HG02870 (cell line): ENCODE data around the gene SORCS2.

Experiments
- ATAC-seq: cut with Tn5 transposase; IDR thresholded peaks from one replicate; pipeline ENCODE4 v1.9.1; 2021; ENCODE audit warnings: mild to moderate bottlenecking, moderate library complexity; ENCODE audit not compliant: unreplicated experiment

The SORCS2 gene

DNA sequence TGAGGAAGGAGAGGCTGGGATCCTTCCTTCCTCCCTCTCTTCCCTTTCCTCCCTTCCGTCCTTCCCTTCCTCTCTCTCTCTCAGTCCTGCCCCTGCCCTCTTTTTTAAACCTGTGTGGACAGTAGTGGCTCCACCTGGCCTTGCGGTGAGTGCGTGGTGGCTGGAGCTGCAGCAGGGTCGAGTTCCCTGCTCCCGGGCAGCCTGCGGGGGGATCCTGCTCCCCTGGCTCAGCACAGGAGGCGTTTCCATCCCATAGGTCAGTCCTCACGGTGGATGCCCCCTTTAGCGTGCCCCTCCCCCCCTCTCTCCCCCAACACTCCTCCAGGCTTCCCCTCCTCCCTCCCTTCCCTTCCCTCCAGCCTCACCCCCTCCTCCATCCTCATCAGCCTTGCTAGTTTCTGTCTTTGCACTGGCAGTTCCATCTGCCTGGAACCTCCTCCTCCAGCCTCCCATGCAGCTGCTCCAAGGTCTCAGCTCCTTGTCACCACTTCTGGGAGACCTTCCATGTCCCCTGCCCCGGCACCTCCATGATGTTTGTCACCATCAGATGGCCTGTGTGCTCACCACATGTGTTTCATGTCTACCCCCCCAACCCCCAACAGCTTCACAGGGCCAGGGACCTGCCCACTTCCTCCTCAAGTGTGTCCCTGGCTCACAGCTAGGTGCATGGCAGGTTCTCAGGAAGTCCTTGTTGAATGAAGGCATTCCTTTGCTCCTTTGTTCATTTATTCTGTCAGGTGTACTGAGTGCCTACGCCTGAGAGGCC lies 174.0 kb downstream of the SORCS2 start:
- no peak for ATAC-seq

DNA sequence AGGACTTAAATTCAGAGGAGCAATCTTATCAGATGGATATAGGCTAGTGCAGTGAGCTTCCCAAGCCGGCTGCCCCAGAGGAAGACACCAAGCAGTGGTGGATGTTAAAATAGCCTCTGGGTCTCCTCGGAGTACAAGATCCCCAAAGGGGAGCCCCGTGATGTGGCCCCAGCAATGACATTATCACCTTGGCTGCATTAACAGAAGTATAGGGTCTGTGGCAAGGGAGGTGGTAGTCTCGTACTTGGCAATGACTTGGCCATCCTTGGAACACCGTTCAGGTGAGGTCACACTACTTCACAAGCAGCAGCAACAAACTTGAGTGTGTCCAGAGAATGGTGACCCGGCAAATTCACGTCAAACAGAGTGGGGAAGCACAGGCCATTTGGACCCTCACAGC lies 174.6 kb downstream of the SORCS2 start:
- ATAC-seq: no peak

DNA sequence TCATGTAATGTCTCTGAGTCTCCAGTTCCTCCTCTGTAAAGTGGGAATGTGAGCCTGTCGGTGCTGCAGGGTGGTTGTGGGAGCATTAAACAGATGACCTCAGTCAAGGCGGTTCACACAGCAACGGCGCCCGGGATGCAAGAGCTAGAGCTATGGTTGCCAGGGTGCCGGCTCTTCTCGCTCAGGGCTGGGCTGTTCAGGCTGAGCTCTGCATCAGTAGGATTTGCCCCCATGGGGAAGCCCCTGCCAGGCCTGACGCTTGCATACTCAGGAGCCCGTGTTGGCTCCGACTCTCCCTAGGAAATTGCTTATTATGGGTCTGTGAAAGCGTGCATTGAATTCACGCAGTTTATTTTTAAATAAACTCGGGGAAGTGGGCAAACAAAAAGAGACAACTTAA lies 175.1 kb downstream of the SORCS2 start:
- ATAC-seq: no peak

DNA sequence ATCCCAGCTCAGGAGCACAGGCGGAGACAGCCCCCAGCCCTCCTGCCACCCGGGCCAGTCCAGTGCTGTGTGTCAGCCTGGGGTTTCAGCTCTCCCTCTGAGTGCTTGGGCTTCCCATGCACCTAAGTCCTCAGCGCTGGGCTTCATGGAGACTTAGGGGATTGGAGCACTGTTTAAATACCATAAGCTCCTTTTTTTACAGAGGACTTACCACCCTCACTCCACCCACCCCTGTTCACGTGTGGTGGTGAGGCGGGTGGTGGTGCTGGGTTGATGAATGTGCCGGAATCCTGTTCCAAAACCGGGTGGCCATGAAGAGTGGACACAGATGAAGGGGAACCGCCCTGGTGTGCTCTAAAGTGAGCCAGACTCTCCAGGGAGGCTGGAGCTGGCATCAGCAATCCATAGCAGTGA lies 175.5 kb downstream of the SORCS2 start:
- ATAC-seq: no peak

DNA sequence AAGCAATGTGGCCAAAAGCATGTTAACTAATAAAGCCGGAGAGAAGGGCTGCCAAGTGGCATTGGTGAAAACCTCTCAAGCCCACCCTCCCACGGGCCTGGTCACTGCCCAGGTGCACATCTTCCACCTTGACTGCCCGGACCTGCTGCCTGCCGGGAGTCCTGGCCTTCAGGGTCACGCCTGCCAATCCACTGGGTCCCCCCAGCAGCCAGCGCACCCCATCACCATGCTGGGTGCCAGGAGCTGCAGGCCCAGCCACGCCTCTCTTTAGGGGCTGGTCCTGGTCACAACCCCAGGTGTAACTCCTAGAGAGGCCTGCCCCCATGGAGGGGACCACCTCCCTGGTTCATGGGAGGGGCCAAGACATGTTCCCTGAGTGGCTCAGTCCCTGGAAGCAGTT lies 176.0 kb downstream of the SORCS2 start:
- ATAC-seq: no peak

DNA sequence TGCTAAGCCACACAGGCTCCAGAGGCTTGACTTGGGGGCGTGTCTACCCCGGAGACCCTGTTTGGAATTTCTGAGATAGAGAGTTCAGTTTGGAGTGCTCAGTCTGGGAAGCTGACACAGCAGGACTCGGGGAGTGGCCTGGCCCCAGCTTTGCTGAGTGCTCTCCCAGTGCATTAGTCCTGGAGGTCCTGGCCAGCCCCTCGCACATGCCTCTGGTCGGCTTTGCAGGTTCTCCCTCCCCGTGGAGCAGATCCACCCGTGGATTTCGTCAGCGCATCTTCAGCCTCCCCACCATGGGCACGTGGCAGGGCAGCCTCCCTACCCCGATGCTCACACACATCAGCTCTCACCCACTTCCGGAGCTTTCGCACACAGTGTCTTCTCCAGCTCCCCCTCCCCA lies 177.2 kb downstream of the SORCS2 start:
- no peak for ATAC-seq

DNA sequence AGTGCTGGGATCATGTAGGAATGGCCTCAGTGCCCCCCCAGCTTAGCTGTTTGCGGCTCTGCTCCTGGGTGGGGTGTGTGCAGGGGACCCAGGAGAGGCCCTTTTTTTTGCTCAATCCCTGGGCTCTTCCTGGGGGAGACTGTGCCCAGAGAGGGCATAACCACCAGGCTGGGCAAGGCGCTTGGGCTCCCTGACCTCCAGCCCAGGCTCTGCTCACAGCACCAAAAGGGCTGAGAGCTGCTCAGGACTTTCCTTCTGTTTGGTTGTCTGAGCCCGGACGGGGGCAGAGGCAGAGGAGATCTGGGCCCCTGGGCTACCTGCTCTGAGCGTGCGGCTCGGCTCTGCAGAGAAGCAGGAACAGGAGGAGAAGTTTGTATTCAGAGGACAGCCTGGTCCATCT lies 177.7 kb downstream of the SORCS2 start:
- no peak for ATAC-seq

DNA sequence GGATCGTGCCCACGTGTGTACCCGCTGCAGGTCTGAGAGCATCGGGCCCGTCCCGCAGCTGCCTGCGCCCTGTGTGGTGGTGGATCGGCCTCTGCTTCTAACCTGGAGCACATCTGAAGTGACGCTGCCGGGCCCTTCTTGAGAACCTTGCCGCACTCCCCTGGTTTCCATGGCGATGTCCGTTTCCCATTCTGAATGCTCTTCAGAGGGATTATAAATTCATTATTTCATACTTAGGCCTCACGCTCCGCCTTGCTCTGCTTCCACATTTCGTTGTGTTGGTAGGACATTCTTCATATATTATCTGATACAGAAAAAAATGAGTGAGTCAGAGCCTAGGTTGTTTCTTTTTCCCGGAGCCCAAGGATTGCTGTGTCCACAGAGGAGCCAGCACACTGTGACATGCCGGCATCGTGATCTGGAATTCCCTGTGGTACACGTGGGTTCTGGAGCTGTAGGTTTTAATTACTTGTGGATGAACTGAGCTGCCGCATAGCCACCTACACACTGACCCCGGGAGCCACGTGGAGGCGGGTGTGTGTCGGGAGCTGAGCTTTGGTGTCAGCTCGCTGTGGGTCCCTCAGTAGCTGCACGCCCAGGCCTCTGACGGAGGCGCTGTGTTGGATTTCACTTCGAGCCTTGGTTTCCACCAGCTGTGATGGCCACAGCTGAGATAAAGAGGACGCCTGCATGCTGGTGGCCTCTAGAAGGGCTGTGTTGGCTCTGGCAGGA lies 179.0 kb downstream of the SORCS2 start:
- ATAC-seq: no peak

DNA sequence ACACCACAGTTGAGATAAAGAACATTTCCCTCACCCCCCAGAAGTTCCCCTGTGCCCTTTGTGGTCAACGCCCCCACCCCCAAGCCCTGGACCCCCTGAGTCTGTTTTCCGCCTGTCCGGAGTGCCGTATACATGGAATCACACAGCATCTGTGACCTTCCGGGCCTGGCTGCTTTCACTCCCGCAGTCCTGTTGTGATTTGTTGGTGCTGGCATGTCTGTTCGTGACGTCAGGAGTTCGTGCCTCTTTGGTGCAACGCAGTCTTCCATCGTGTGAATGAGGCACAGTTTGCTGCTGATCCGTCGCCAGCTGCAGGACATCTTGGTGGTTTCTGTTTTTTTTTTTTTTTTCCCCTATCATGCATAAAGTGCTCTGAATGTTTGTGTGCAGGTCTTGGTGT lies 180.3 kb downstream of the SORCS2 start:
- ATAC-seq: no peak

DNA sequence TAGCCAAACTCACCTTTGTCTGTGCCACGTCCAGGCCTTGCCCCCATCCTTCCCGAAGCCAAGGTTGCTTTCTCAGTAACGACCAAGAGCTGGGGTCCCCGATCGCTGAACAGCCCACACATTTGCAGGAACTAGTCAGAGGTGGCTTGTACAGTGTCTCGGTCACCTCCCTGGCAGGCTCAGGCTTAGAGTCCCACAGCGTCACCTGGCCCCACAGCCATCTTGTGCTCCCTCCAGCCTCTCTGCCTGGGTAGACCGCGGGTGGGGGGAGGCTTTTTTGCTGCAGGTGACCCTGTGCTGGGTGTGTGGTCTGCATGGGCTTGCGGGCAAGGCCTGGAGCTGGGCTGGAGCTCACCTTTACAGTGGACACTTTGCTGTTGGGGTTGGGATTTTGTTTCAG lies 182.2 kb downstream of the SORCS2 start:
- ATAC-seq: no peak

DNA sequence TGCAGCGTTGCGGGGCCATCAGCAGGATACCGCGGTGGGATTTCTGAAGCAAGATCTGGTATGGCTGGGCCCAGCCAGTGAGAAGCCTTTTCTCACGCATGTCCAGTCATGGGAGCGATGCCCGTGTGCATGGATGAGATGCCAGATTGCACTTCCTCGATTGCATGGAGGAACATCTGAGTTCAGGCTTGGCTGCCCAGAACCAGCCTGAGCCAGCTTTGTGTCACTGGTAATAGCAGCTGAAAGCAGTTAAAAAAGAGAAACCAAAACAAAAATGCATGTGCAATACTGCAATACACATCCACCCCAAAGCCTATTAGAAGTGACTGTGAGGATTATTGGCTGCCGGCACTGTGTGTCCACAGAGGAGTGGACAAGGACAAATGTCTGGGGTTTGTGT lies 183.1 kb downstream of the SORCS2 start:
- ATAC-seq: no peak

DNA sequence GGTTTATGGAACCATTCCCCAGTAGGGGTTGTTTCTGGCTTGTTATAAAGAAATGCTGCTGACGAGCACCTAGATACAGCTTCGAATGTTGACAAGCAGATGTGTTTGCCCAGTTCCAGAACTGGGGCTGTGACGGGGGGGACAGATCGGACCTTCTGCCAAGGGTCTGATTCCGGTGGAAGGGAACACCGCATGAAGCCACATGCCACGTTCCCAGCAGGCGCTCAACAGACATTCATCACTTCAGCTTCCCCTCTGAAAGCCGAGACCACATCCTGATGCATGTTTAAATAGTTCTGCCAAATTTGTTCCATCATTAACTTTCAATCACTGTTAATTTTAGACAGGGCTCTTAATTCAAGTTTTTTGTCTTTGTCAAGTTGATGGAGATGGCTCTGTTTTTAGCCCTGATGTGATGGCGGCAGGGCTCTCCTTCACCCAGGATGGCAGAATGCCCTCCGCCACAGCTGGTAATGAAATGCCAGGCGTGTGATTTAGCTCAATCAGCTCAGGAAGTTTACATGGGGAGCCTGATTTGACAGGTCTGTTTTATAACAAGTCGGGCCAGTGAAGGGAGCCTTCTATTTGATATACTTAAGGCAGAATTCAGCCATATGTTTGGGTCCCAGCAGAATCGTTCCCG lies 185.0 kb downstream of the SORCS2 start:
- ATAC-seq: no peak

DNA sequence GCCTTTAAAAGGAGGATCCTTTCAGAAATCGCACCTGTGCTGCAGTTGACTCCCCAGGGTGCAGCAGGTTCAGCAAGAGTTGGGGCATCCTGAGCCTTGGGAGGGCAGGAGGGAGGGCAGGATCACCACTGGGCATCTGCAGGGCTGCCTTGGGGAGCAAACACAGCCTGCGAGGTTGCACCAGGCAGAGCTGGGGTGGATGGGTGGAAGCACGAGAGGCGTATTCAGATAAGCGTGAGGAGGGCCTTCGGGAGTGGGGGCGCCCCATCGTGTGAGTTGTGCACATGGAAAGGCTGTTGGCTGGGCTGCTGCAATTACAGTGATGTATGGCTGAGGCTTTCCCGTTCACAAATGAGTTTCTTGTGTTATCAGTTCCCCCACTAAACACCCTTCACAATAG lies 186.8 kb downstream of the SORCS2 start:
- no peak for ATAC-seq

DNA sequence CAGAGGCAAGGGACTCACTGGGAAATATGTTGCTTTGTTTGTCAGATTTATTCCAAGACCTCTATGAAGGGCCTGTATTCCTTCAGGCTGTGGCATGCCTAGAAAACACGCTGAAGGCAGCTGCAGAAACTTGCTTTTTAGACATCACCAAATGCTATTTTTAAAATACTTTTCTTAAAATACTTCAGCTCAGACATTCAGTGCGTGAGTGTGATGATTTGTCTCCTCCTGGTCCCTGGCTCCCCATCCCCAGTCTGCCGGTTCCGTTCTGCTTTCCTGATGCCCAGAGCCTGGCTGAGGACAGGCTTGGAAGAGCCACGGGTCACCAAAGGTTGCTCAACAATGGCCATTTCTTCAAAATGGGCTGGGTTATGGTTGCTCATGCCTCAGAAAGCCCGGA lies 187.4 kb downstream of the SORCS2 start:
- ATAC-seq: no peak

DNA sequence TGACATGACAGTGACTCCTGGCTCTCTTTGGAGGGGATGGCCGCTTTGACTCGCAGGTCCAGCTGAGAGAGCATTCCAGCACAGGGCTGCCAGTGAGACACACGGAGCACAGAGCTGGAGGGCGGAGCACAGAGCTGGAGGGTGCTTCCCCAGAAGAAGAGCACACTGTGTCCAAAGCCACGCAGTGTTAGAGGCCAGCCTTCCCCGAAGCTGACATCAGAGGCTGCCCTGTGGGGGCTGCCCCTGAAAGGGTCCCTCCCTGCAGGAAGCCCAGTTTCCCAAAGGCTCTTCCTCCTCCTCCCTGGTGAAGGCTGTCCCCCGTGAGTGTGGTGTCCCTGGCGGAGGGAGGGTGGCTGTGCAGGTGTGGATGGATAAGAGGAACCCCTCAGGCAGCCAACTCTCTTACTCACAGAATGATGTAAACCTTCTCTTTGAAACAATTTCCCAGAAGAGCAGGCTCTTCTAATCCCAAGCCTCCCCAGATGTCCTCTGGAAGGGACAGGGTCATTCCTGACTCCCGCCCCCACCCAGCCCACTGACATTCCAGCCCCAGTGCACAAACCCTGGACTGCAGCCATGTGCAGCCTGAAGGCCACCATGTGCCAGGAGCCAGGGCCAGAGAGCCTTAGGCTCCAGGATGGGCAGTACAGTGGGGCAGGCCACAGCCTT lies 189.0 kb downstream of the SORCS2 start:
- ATAC-seq: no peak

DNA sequence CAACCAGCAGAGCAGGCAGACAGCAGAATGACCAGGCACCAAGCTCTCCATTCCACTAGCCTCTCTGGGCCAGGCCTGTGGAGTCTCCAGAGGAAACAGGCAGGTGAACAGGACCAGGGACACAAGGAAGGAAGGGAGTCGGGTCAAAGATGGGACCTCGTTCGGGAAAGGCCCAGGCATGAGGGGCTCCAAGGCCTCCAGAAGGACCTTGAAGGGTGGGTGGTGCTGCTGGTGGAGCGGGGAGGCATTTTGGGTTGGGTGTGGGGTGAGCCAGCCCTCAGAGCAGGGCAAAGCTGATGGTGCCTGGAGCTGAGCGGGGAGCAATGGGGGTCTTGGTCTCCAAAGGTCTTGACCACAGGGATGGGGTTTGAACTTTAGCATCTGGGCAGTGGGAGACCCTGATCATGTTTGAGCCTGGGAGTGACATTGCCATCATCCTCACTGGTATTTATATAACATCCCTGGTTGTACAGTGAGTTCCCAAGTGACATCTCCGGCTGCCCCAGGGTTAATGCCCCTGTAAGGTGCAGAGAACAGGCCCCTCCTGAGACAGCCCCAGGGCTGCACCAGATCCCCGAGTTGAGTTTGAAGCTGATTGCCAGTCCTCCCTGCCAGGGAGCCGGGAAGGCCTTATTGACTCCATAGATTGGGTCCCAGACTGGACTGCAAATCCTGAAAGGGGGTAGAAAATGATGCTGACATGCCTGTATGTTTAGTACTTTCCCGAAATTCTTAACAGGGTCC lies 189.7 kb downstream of the SORCS2 start:
- no peak for ATAC-seq

DNA sequence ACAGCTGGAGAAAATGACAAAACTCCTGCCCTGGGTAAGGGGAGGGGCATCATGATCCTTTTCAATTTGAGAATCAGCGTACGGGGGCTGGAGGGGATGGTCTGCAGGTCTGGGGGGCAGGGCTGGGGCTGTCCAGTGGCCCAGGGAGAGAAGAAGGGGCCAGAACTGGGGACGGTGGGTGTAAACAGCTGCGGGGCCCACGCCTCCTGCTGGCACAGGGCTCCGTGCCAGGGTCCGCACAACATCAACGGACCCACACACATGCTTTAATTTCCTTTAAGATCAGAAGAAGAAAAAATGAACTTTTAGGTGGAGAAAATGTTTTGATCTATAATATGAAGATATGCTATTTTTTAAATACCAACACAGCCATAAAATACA lies 190.3 kb downstream of the SORCS2 start:
- ATAC-seq: no peak

DNA sequence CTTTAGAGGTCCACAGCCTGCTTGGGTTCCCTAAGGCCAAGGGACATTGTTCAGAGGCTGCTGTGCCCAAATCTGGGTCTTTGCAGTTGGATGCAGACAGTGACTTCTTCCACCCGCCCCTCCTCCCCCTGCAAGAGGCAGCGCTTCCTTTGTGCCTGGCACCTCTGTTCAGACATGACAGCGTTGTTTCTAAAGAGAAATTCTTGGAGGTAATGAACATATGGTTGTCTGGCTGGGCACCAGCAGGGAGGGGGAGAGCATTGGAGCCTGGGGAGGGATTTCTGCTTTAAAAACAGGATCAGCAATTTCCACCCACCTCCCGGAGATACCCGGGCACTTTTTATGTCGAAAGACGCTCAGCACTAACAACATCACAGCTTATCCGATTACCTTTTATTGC lies 190.9 kb downstream of the SORCS2 start:
- no peak for ATAC-seq

DNA sequence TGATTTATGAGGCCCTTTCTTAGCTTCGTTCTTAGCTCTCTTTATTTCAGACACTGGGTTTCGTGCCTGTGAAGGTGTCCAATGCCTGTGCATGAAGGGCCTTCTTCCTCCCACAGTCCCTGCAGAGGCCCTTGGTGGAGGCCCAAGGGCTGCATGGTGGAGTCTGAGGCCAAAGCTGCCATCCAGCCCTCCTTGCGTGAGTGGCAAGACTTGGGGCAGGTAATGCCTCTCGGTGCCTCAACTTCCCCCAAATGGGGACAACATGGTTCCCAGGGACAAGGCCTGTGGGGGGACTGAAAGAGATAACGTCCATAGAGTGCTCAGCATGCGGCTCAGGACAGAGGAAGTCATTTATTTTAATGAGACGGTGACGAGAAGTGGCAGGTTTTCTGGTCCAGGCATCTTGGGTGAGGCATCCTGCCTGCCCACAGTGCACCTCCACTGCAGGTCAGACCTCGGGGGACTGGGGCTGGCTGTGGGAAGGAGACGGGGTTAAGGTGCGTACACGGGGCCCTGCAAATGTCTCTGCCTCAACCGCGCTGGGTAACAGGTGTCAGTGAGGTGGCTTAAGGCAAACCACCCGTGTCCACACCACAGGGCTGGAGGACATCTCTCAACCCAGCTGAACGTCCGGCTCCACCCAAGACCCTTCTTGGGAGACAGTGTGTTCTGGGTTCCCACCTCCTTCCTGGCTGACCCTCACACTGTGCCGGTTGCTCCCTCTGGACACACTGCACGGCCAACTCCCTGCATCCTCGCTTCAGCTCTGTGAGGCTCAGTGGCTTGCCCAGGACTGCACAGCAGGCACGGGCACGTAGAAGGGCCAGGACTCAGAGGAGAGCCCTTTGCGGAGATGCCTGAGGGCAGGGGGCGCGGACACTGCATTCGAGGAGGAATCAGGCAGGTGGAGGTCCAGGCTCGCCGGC lies 191.9 kb downstream of the SORCS2 start:
- no peak for ATAC-seq
